GM13977 (cell line): ENCODE data around the gene FZD4.

ENCODE experiments used
- DNase-seq: peaks from one replicate; pipeline ENCODE4 v3.0.0; 2012; ENCODE audit warnings: low spot score
- CTCF ChIP-seq: IDR thresholded peaks from 2 replicates; pipeline ENCODE4 v1.5.1; 2012; ENCODE audit warnings: mild to moderate bottlenecking, control low read depth; ENCODE audit not compliant: insufficient read depth; ENCODE audit errors: extremely low read depth, missing control alignments
- in situ Hi-C: fragments of 300-500 bp; cut with MboI; formaldehyde crosslinking; loops from one replicate; pipeline ENCODE4 v1.12.0; 2022; ENCODE audit warnings: low sequenced_read_pairs, low pct_unique_long_range_greater_than_20kb, mixed read lengths, inconsistent platforms; ENCODE audit not compliant: unreplicated experiment

The FZD4 gene

GRCh38 chr11:86912238-86912637 is 43.0 kb downstream of the FZD4 start:
- no peak for TF ChIP-seq CTCF
- in situ Hi-C loops: no loop called here
- no peak for DNase-seq

- in situ Hi-C loops: no loop called here
- no peak for TF ChIP-seq CTCF
- no peak for DNase-seq
These were observed 44.6 kb downstream of the FZD4 start for GRCh38 chr11:86910592-86910991.

- in situ Hi-C loops: no loop called here
- TF ChIP-seq CTCF: no peak
- no peak for DNase-seq
These were observed 49.0 kb downstream of the FZD4 start for GRCh38 chr11:86906198-86906597.

GRCh38 chr11:86905252-86905651 is 49.9 kb downstream of the FZD4 start:
- DNase-seq: no peak
- no peak for TF ChIP-seq CTCF
- in situ Hi-C loops: no loop called here

- in situ Hi-C loops: no loop called here
- no peak for TF ChIP-seq CTCF
- no peak for DNase-seq
These were observed 51.2 kb downstream of the FZD4 start for GRCh38 chr11:86904001-86904400.

- in situ Hi-C loops: no loop called here
- DNase-seq: no peak
- no peak for TF ChIP-seq CTCF
These were observed 52.9 kb downstream of the FZD4 start for GRCh38 chr11:86902345-86902744.

GRCh38 chr11:86901599-86901998 is 53.6 kb downstream of the FZD4 start:
- in situ Hi-C loops: no loop called here
- no peak for TF ChIP-seq CTCF
- DNase-seq: no peak
